H1 (cell line): ENCODE results near the gene PLS3. TPM values are rescaled to one million over a fixed set of nuclear protein-coding genes. Genes with fewer than 3 reads are reported as not detected.

ENCODE experiments used
- CTCF ChIA-PET: fragments of 300-600 bp; sonication (Branson Sonifier 250); formaldehyde crosslinking; loops from one replicate; lab custom pipeline; 2021; ENCODE audit not compliant: partially characterized antibody; lab: Charles Lee
- POLR2A ChIA-PET: fragments of 300-600 bp; sonication (Branson Sonifier 250); formaldehyde crosslinking; loops from one replicate; lab custom pipeline; 2021; ENCODE audit warnings: inconsistent platforms; ENCODE audit not compliant: partially characterized antibody; lab: Charles Lee
- DNase-seq, 2 experiments: peaks; one replicate each; pipeline versions ENCODE4 v3.0.0 to v3.0.0-alpha.2; 2010 to 2022; ENCODE audit warnings: low spot score in 2 of 2, low read depth in 1 of 2, mixed read lengths in 1 of 2
- FAIRE-seq: peaks from 2 replicates; lab custom pipeline; 2011; peaks lifted over from hg19 to GRCh38; lab: Jason Lieb, UNC
- H2AFZ ChIP-seq: 2 replicates; pipeline ENCODE4 v1.8.1; 2012; ENCODE audit warnings: low read length, inconsistent platforms
- H2AK5ac ChIP-seq: 2 replicates; pipeline ENCODE4 v1.6.1; 2013; ENCODE audit warnings: low read depth, low read length
- H2BK120ac ChIP-seq: replicated peaks from 2 replicates; pipeline ENCODE3; 2013; ENCODE audit warnings: low read depth, low read length, inconsistent platforms
- H2BK12ac ChIP-seq: 2 replicates; pipeline ENCODE4 v1.6.1; 2013; ENCODE audit warnings: low read depth, low read length
- H2BK15ac ChIP-seq: 2 replicates; pipeline ENCODE4 v1.6.1; 2013; ENCODE audit warnings: low read length
- H2BK20ac ChIP-seq: 2 replicates; pipeline ENCODE4 v1.6.1; 2013; ENCODE audit warnings: low read length
- H2BK5ac ChIP-seq: 2 replicates; pipeline ENCODE4 v1.6.1; 2013; ENCODE audit warnings: low read depth, low read length
- H3K14ac ChIP-seq: 2 replicates; pipeline ENCODE4 v1.6.1; 2013; ENCODE audit warnings: inconsistent platforms; ENCODE audit not compliant: insufficient read length
- H3K18ac ChIP-seq: 2 replicates; pipeline ENCODE4 v1.6.1; 2013; ENCODE audit warnings: low read length; ENCODE audit errors: extremely low read depth
- H3K23ac ChIP-seq: 2 replicates; pipeline ENCODE4 v1.6.1; 2013; ENCODE audit warnings: inconsistent platforms; ENCODE audit not compliant: insufficient read length
- H3K23me2 ChIP-seq: 2 replicates; pipeline ENCODE4 v1.6.1; 2013; ENCODE audit warnings: low read depth, low read length
- H3K27ac ChIP-seq: 2 replicates; pipeline ENCODE4 v1.6.1; 2011; ENCODE audit warnings: low read depth, low read length, inconsistent platforms
- H3K27me3 ChIP-seq, 4 experiments: replicated peaks in 1 of 4; 1 replicate in 1 of 4; 2 replicates in 3 of 4; pipeline versions ENCODE4 v1.6.1 to v1.8.1; 2011 to 2013; ENCODE audit warnings: low read length in 3 of 4, mild to moderate bottlenecking in 3 of 4, inconsistent platforms in 2 of 4, mixed read lengths in 2 of 4, moderate library complexity in 1 of 4; ENCODE audit not compliant: control insufficient read depth in 3 of 4, insufficient read depth in 3 of 4; ENCODE audit errors: extremely low read depth in 1 of 4
- H3K36me3 ChIP-seq, 4 experiments: 2 replicates each; pipeline versions ENCODE4 v1.6.1 to v1.8.1; 2011 to 2013; ENCODE audit warnings: mild to moderate bottlenecking in 4 of 4, low read length in 3 of 4, moderate library complexity in 2 of 4, control low read depth in 1 of 4, inconsistent platforms in 1 of 4; ENCODE audit not compliant: insufficient read depth in 4 of 4, control insufficient read depth in 2 of 4
- H3K4ac ChIP-seq: replicated peaks from 2 replicates; pipeline ENCODE3; 2013; ENCODE audit warnings: low read length, low read depth, mixed read lengths, inconsistent platforms; ENCODE audit not compliant: insufficient read length
- H3K4me1 ChIP-seq, 4 experiments: replicated peaks in 1 of 4; 1 replicate in 1 of 4; 2 replicates in 3 of 4; pipeline versions ENCODE4 v1.6.1 to v1.8.1; 2011 to 2013; ENCODE audit warnings: low read length in 3 of 4, inconsistent platforms in 2 of 4, mixed read lengths in 1 of 4; ENCODE audit not compliant: insufficient read depth in 4 of 4, control insufficient read depth in 3 of 4
- H3K4me2 ChIP-seq, 2 experiments: 2 replicates each; pipeline versions ENCODE4 v1.6.1 to v1.8.1; 2011 to 2013; ENCODE audit warnings: low read depth in 2 of 2, low read length in 2 of 2, control low read depth in 1 of 2, inconsistent platforms in 1 of 2, mild to moderate bottlenecking in 1 of 2; ENCODE audit not compliant: insufficient read depth in 1 of 2
- H3K4me3 ChIP-seq, 4 experiments: fragments of 200-600, 300-600 bp in 1 of 4; sonication (generic), shearing (Covaris generic), sonication (Bioruptor Twin) in 1 of 4; 2 replicates each; pipeline versions ENCODE4 v1.5.1 to v1.8.1; 2011 to 2016; ENCODE audit warnings: low read length in 4 of 4, low read depth in 3 of 4, control low read depth in 2 of 4, inconsistent platforms in 2 of 4, mild to moderate bottlenecking in 2 of 4, mixed read lengths in 1 of 4, moderate library complexity in 1 of 4; ENCODE audit not compliant: insufficient read depth in 2 of 4; ENCODE audit errors: extremely low read depth in 1 of 4
- H3K56ac ChIP-seq: replicated peaks from 2 replicates; pipeline ENCODE3; 2013; ENCODE audit warnings: low read depth, mild to moderate bottlenecking, mixed read lengths, low read length, inconsistent platforms; ENCODE audit not compliant: insufficient read length
- H3K79me1 ChIP-seq: 2 replicates; pipeline ENCODE4 v1.6.1; 2013; ENCODE audit warnings: low read depth, low read length, control low read depth
- H3K79me2 ChIP-seq, 2 experiments: 2 replicates each; pipeline versions ENCODE4 v1.6.1 to v1.8.1; 2012 to 2013; ENCODE audit warnings: low read length in 2 of 2, mild to moderate bottlenecking in 2 of 2, inconsistent platforms in 1 of 2; ENCODE audit not compliant: insufficient read depth in 2 of 2, control insufficient read depth in 1 of 2
- H3K9ac ChIP-seq, 4 experiments: replicated peaks in 1 of 4; 1 replicate in 1 of 4; 2 replicates in 3 of 4; pipeline versions ENCODE4 v1.6.1 to v1.8.1; 2011 to 2013; ENCODE audit warnings: low read depth in 3 of 4, low read length in 3 of 4, control low read depth in 2 of 4, mild to moderate bottlenecking in 2 of 4, moderate library complexity in 2 of 4, inconsistent platforms in 1 of 4; ENCODE audit errors: extremely low read depth in 1 of 4
- H3K9me3 ChIP-seq, 2 experiments: 2 replicates each; pipeline versions ENCODE4 v1.6.1 to v1.8.1; 2012 to 2013; ENCODE audit warnings: mild to moderate bottlenecking in 2 of 2, moderate library complexity in 2 of 2, control low read depth in 1 of 2, inconsistent platforms in 1 of 2, low read depth in 1 of 2, low read length in 1 of 2, mixed read lengths in 1 of 2; ENCODE audit not compliant: insufficient read depth in 2 of 2
- H4K20me1 ChIP-seq, 2 experiments: replicated peaks in 1 of 2; 2 replicates each; pipeline versions ENCODE3 to v1.8.1; 2011 to 2013; ENCODE audit warnings: inconsistent platforms in 2 of 2, low read length in 2 of 2, mild to moderate bottlenecking in 1 of 2; ENCODE audit not compliant: insufficient read depth in 2 of 2, control insufficient read depth in 1 of 2
- H4K5ac ChIP-seq: 2 replicates; pipeline ENCODE4 v1.6.1; 2013; ENCODE audit warnings: low read length, low read depth, mixed read lengths, inconsistent platforms; ENCODE audit not compliant: insufficient read length
- H4K8ac ChIP-seq: 2 replicates; pipeline ENCODE4 v1.8.0; 2013; ENCODE audit warnings: mild to moderate bottlenecking, moderate library complexity, low read length, inconsistent platforms; ENCODE audit not compliant: insufficient read depth; ENCODE audit errors: extremely low read depth
- H4K91ac ChIP-seq: replicated peaks from 2 replicates; pipeline ENCODE3; 2013; ENCODE audit warnings: low read length, mixed read lengths, inconsistent platforms; ENCODE audit not compliant: insufficient read length
- BCL11A ChIP-seq, 2 experiments: IDR thresholded peaks; one replicate each; pipeline ENCODE4 v1.6.1; 2011; ENCODE audit warnings: low read depth in 2 of 2, low read length in 2 of 2, mild to moderate bottlenecking in 2 of 2
- JUN ChIP-seq: IDR thresholded peaks from 2 replicates; pipeline ENCODE4 v1.6.1; 2011; ENCODE audit warnings: low read depth, mild to moderate bottlenecking, improper control_type of control experiment, low read length
- KDM4A ChIP-seq: IDR thresholded peaks from one replicate; pipeline ENCODE4 v1.7.1; 2012; ENCODE audit warnings: low read depth, mild to moderate bottlenecking, moderate library complexity, low read length, inconsistent platforms; ENCODE audit not compliant: severe bottlenecking
- POLR2AphosphoS5 ChIP-seq: IDR thresholded peaks from 2 replicates; pipeline ENCODE4 v1.6.1; 2011; ENCODE audit warnings: low read depth, low read length
- SUZ12 ChIP-seq: fragments of 200-600 bp; sonication (generic); IDR thresholded peaks from 2 replicates; pipeline ENCODE4 v1.6.1; 2012; ENCODE audit warnings: mild to moderate bottlenecking, inconsistent platforms, low read length, moderate library complexity, mixed read lengths
- TCF12 ChIP-seq: IDR thresholded peaks from 2 replicates; pipeline ENCODE4 v1.6.1; 2011; ENCODE audit warnings: low read depth, mild to moderate bottlenecking, low read length
- WGBS, 2 experiments: shearing (Covaris generic) in 1 of 2; methylation state at CpG; one replicate each; pipeline versions ENCODE4 v1.1.6 to v1.1.7; 2013 to 2015; ENCODE audit warnings: low lambda C conversion rate in 2 of 2, mixed read lengths in 2 of 2, inconsistent platforms in 1 of 2, low coverage in 1 of 2, missing lambda C conversion rate in 1 of 2; ENCODE audit not compliant: insufficient replicate concordance in 2 of 2, insufficient coverage in 1 of 2, insufficient read length in 1 of 2; ENCODE audit errors: extremely low coverage in 1 of 2, missing lambda C conversion rate in 1 of 2; 5-methylcytosine and 5-hydroxymethylcytosine counted together
- polyA plus RNA-seq, 7 experiments: library from polyadenylated mRNA; depleted of rRNA in 3 of 7; stranded (reverse) in 5 of 7; unstranded in 2 of 7; fragments of >200 nt in 5 of 7; fragments of 200-250 nt in 2 of 7; gene quantifications; 1 replicate in 5 of 7; 2 replicates in 1 of 7; 4 replicates in 1 of 7; pipeline versions ENCODE4 v1.2.1 to v1.2.3, GENCODE V29; 2011 to 2013; ENCODE audit warnings: missing spikeins in 2 of 7, mixed read lengths in 2 of 7
- total RNA-seq: library from RNA; stranded (reverse); fragmentation: NEBNext Ultra II Directional; extraction: Animal tissue kit (Norgen Biotek cat#: 25700); gene quantifications from 2 replicates; pipeline ENCODE4 v1.2.1, GENCODE V29; 2021
- TF ChIP-seq, protein P1 (sequence below): IDR thresholded peaks from 2 replicates; pipeline ENCODE4 v1.6.1; 2011; ENCODE audit warnings: low read length, improper control_type of control experiment
- TF ChIP-seq, protein P2 (sequence below): IDR thresholded peaks from 2 replicates; pipeline ENCODE4 v1.6.1; 2012; ENCODE audit warnings: inconsistent platforms

The PLS3 gene
- total and polyA plus RNA-seq, 2 of the 8 experiments (the other 6 are each of a cell fraction or from before 2014, with no cell fraction given), result 107 to 185 TPM

DNA sequence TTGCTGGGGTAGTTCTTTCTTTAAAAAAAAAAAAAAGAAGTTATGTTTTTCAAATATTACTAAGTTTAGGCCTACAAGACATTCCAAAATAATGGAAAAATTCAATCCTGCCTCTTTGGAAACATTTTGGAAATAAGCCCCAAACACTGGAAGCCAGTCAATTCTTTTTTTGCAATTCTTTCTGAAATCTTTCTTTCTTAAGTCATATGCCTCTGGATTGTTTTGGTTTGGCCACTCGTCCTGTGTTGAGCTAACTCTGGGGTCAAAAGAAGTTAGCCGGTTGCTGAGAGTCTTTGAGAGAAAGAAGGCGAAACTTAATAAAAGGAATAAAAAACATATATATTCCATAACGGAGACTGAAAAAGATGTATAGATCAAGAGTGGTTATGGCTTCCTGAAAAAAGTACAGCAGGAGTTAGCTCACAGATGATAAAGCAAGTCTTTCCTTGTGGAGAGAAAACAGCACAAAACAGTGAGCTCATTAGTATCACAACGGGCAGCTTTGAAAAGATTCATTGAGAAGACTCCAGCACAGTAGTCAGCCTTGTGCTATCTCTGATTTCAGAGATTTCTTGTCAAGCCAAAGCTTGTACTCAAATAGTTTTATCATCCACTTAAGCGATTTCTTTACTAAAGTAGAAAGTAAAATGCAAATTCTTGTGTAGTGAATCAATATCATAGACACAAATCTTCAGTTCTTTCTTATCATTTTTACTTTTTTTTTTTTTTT is 64.8 kb downstream of the PLS3 start:
- Histone ChIP-seq H3K79me2 (no peaks in the 10 kb centered on the region), H2BK20ac (no peak overlapping the region), H2BK5ac (no peak overlapping the region), H3K14ac (no peak overlapping the region), H4K20me1 (no peaks in the 10 kb centered on the region), H3K23me2 (no peaks in the 10 kb centered on the region), H2BK12ac (no peak overlapping the region), H2BK120ac (no peak overlapping the region), H4K8ac (no peak overlapping the region), H3K9ac (no peak overlapping the region), H3K4me1 (no peaks in the 10 kb centered on the region; a peak in 1 of 7 replicates), H3K9me3 (no peaks in the 10 kb centered on the region), H2AFZ (no peak overlapping the region), H3K27ac (no peak overlapping the region; the same call in 1 of the 2 replicates), H2BK15ac (no peak overlapping the region), H3K18ac (no peak overlapping the region), H3K79me1 (no peaks in the 10 kb centered on the region), H3K23ac (no peak overlapping the region), H3K4me3 (no peak overlapping the region), H3K4me2 (no peak overlapping the region), H4K5ac (no peak overlapping the region), H2AK5ac (no peak overlapping the region), H3K36me3 (peaks cover 0 to 49% (median 7%) of the 10 kb centered on the region in 4 experiments; a peak in 5 of 8 replicates), H3K4ac (no peak overlapping the region), H4K91ac (no peak overlapping the region), H3K56ac (no peak overlapping the region), H3K27me3 (no peaks in the 10 kb centered on the region)
- 75% methylated on average over 5 of the region's 6 CpGs; no CpG with 5 or more reads in 1 of the 2 experiments for WGBS, 2 experiments
- POLR2A ChIA-PET, result interaction anchor here (0.9 to 1.2 kb wide), 2 partner anchors 64 to 68 kb away, joined by 4 to 5 read pairs; partner anchors contain the start of gene PLS3
- CTCF ChIA-PET, result interaction anchor here (1.0 to 1.8 kb wide), 2 partner anchors 17 to 93 kb away, joined by 3 to 7 read pairs; no protein-coding TSS in a partner anchor
- DNase-seq, result no peak
- peak; percentile 81 for FAIRE-seq
- TF ChIP-seq, protein P1, sequence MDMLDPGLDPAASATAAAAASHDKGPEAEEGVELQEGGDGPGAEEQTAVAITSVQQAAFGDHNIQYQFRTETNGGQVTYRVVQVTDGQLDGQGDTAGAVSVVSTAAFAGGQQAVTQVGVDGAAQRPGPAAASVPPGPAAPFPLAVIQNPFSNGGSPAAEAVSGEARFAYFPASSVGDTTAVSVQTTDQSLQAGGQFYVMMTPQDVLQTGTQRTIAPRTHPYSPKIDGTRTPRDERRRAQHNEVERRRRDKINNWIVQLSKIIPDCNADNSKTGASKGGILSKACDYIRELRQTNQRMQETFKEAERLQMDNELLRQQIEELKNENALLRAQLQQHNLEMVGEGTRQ, result no peak
- TF ChIP-seq, protein P2, sequence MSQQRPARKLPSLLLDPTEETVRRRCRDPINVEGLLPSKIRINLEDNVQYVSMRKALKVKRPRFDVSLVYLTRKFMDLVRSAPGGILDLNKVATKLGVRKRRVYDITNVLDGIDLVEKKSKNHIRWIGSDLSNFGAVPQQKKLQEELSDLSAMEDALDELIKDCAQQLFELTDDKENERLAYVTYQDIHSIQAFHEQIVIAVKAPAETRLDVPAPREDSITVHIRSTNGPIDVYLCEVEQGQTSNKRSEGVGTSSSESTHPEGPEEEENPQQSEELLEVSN, result no peak
- TF ChIP-seq TCF12 (no peak), BCL11A (IDR thresholded peaks at IDR 0.05; ENCODE audit: low read depth in 2 of 2, low read length in 2 of 2) (no peak), SUZ12 (no peak), POLR2AphosphoS5 (no peak), KDM4A (no peak), JUN (no peak)
